GM19099 (cell line): ENCODE results near the gene IGSF11.

Experiments used
- POLR2A ChIP-seq: IDR thresholded peaks from 3 replicates; pipeline ENCODE4 v1.6.1; 2011; ENCODE audit warnings: low read depth; ENCODE audit not compliant: insufficient read length; ENCODE audit errors: extremely low read depth

IGSF11 gene

DNA sequence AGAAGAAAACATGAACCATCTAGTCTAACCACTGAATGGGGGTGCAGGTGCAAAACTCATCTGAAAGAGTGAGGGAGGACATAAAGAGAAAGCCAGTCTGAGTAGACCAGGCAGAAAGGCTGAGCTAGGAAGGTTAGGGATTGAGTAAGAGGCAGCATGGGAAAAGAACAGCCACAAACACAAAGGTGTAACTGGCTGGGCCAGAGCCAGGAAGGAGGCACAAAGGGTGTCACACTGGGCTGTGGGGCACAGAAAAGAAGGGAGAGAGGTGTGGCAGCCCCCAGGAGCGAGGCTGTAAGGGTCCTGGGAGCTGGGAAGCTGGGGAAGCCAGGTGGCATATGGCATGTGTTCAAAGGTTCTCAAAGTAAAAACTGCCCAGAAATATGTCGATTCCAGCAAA is 18.7 kb downstream of the IGSF11 start:
- TF ChIP-seq POLR2A, result no peak

- TF ChIP-seq POLR2A, result no peak
Measured at GRCh38 chr3:119013951-119014350, 20.7 kb downstream of the IGSF11 start.

GRCh38 chr3:119011528-119011927 is 23.1 kb downstream of the IGSF11 start:
- TF ChIP-seq POLR2A, result no peak

- no peak for TF ChIP-seq POLR2A
Measured at GRCh38 chr3:118997190-118997589, 37.5 kb downstream of the IGSF11 start.

DNA sequence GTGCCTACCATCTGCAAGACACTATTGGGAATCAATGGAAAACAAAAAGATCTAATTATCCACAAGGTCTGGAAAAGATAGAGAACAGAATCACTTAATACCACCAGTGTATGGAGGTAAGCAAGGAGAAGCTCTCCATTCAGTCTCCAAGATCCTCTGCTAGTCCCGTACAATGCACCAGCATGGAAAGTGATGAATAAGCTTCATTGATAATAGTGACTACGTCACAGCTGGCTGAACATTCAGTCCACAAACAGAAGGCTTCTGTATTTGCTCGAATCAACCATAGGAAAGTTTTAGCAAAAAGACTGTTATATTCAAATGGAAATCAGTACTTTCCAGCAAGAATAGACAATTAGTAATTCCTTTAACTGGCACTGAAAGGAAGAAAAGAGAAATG is 42.9 kb downstream of the IGSF11 start:
- TF ChIP-seq POLR2A, result no peak

GRCh38 chr3:118990823-118991560 is 43.7 kb downstream of the IGSF11 start:
- TF ChIP-seq POLR2A, result no peak

GRCh38 chr3:118988198-118989130 is 46.2 kb downstream of the IGSF11 start:
- no peak for TF ChIP-seq POLR2A

GRCh38 chr3:118987477-118987876 is 47.2 kb downstream of the IGSF11 start:
- no peak for TF ChIP-seq POLR2A

GRCh38 chr3:118986734-118987133 is 47.9 kb downstream of the IGSF11 start:
- no peak for TF ChIP-seq POLR2A

GRCh38 chr3:118984699-118985098 is 49.9 kb downstream of the IGSF11 start:
- TF ChIP-seq POLR2A, result no peak

- TF ChIP-seq POLR2A, result no peak
Measured at GRCh38 chr3:118981494-118982134, 53.0 kb downstream of the IGSF11 start.

GRCh38 chr3:118980832-118981231 is 53.8 kb downstream of the IGSF11 start:
- TF ChIP-seq POLR2A, result no peak

DNA sequence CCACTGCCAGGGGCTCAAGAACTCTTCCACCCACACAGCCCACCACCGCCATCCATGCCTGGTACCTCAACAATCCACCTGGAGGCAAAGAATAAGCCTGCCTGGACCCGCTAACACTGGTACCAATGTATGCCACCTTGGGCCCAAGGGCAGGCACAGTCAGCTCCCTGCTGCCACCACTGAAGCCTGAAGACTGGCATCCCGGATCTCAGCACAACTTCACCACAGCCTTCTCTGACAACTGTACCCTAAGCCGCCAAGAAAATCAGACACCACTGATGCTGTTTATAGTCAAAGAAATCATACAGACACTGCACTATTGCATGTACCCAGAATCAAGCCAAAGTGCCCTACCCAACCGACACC is 56.3 kb downstream of the IGSF11 start:
- TF ChIP-seq POLR2A, result no peak

- TF ChIP-seq POLR2A, result no peak
Measured at GRCh38 chr3:118977671-118978392, 56.8 kb downstream of the IGSF11 start.

DNA sequence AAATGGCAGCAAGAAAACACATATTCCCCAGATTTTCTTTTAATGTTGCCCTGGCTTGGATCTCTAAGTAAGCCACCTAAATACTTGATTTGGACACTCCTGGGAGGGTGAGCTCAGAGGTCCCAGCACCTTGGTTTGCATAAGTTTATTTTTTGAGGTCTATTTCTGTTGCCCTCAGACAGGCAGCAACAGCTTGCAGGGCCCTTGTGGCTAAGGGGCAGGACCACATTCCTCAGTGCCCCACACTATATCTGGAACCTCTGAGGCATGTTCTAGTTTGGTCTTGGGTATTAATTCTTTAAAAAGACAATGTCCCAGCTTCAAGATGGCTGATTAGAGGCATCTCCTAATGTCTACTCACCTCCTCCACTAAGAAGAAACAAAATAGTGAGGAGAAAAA is 57.5 kb downstream of the IGSF11 start:
- TF ChIP-seq POLR2A, result no peak

- no peak for TF ChIP-seq POLR2A
Measured at GRCh38 chr3:118974356-118975097, 60.1 kb downstream of the IGSF11 start.
